ENCODE measurements around the gene POLN. TPM values are rescaled to one million over a fixed set of nuclear protein-coding genes. Genes with fewer than 3 reads are reported as not detected.
A peak's percentile ranks its signal among the peaks of the same experiment; 100 is the strongest.

Gene POLN
- total RNA-seq, 2 donors from 2014 or later: 2.8 to 2.9 TPM

DNA sequence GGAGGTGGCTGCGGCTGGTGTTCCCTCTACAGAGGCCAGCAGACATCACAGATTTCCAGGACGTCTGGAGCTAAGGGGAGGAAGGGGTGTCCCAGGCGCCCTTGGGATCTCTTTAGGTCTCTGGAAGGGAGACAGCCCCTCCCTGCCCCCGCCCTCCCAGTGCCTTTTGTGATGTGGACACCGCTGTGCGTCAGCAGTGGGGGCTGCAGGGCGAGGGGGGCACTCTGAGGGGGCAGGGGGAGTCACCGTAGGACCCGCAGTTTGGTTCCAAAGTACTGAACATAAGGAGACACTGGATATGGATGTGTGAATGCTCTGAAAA lies 45.6 kb upstream of the POLN start:
- WGBS, 2 experiments (ENCODE audit: insufficient coverage in 1 of 2, insufficient read length in 1 of 2): 90% methylated on average over 9 of the region's 9 CpGs; no CpG with 5 or more reads in 1 of the 2 experiments
- Histone ChIP-seq H3K4me3 (ENCODE audit: low read length) (no peak overlapping the region), H3K9me3 (ENCODE audit: control insufficient read depth, low read length) (no peaks in the 10 kb centered on the region), H3K27me3 (ENCODE audit: control insufficient read depth, insufficient read depth, low read length, poor library complexity, severe bottlenecking) (no peaks in the 10 kb centered on the region), H3K4me1 (ENCODE audit: control insufficient read depth, insufficient read depth, low read length) (no peaks in the 10 kb centered on the region), H3K9ac (ENCODE audit: extremely low read depth, low read length, poor library complexity, severe bottlenecking) (no peak overlapping the region), H3K36me3 (ENCODE audit: control insufficient read depth, insufficient read depth, low read length) (no peaks in the 10 kb centered on the region), H3K27ac (ENCODE audit: low read depth, low read length) (no peak overlapping the region)
- no peak for DNase-seq
- no peaks in the 10 kb centered on the region for H3K9me3 Mint-ChIP-seq
- H3K27me3 Mint-ChIP-seq (ENCODE audit: insufficient read depth): no peaks in the 10 kb centered on the region
- no peak overlapping the region for H3K4me3 Mint-ChIP-seq
- no peaks in the 10 kb centered on the region for H3K4me1 Mint-ChIP-seq
- TF ChIP-seq, protein P1, sequence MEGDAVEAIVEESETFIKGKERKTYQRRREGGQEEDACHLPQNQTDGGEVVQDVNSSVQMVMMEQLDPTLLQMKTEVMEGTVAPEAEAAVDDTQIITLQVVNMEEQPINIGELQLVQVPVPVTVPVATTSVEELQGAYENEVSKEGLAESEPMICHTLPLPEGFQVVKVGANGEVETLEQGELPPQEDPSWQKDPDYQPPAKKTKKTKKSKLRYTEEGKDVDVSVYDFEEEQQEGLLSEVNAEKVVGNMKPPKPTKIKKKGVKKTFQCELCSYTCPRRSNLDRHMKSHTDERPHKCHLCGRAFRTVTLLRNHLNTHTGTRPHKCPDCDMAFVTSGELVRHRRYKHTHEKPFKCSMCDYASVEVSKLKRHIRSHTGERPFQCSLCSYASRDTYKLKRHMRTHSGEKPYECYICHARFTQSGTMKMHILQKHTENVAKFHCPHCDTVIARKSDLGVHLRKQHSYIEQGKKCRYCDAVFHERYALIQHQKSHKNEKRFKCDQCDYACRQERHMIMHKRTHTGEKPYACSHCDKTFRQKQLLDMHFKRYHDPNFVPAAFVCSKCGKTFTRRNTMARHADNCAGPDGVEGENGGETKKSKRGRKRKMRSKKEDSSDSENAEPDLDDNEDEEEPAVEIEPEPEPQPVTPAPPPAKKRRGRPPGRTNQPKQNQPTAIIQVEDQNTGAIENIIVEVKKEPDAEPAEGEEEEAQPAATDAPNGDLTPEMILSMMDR (conservative IDR thresholded peaks at IDR 0.05): no peak
- H3K36me3 Mint-ChIP-seq (ENCODE audit: low read depth): no peaks in the 10 kb centered on the region
- H3K27ac Mint-ChIP-seq: no peak overlapping the region

DNA sequence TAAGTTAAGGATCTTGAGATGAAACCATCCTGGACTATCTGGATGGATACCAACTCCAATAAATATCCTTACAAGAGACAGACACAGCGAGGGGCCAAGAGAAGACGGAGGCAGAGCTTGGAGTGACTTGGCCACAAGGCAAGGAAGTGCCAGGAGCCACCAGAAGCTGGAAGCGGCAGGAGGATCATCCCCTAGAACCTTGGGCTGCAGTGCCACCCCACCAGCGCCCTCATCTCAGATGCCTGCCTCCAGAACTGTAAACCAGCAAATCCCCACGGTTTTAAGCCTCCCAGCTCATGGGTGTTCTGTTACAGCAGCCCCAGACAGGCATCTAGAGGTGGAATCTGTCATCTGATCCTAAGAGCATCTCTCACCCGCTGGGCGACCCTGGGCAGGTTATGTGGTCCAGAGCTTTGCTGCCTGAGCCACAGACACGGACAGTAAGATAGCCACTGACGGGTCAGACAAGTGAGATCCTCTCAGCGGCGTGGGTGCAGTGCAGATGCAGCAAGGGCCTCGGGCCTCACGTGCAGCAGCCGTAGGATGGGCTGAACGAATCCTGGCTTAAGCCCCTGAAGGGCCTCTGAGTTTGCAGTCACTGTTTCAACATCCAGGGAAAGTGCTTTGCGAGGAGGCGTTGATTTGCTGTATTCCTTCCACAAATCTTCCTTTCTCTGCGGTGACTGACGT lies 45.1 kb upstream of the POLN start:
- H3K27ac ChIP-seq (ENCODE audit: low read depth, low read length): no peak overlapping the region
- Mint-ChIP-seq H3K4me3 (no peak overlapping the region), H3K36me3 (ENCODE audit: low read depth) (no peaks in the 10 kb centered on the region), H3K27ac (no peak overlapping the region), H3K9me3 (no peaks in the 10 kb centered on the region), H3K4me1 (no peaks in the 10 kb centered on the region), H3K27me3 (ENCODE audit: insufficient read depth) (no peaks in the 10 kb centered on the region)
- WGBS, 2 experiments (ENCODE audit: insufficient coverage in 1 of 2, insufficient read length in 1 of 2): 71 to 82% methylated on average over 12 to 19 of the region's 19 CpGs
- no peaks in the 10 kb centered on the region for H3K36me3 ChIP-seq (ENCODE audit: control insufficient read depth, insufficient read depth, low read length)
- peak; percentile 52 for DNase-seq
- no peaks in the 10 kb centered on the region for H3K4me1 ChIP-seq (ENCODE audit: control insufficient read depth, insufficient read depth, low read length)
- no peaks in the 10 kb centered on the region for H3K9me3 ChIP-seq (ENCODE audit: control insufficient read depth, low read length)
- H3K9ac ChIP-seq (ENCODE audit: extremely low read depth, low read length, poor library complexity, severe bottlenecking): no peak overlapping the region
- TF ChIP-seq, protein P1 (conservative IDR thresholded peaks at IDR 0.05): no peak
- no peaks in the 10 kb centered on the region for H3K27me3 ChIP-seq (ENCODE audit: control insufficient read depth, insufficient read depth, low read length, poor library complexity, severe bottlenecking)
- no peak overlapping the region for H3K4me3 ChIP-seq (ENCODE audit: low read length)

DNA sequence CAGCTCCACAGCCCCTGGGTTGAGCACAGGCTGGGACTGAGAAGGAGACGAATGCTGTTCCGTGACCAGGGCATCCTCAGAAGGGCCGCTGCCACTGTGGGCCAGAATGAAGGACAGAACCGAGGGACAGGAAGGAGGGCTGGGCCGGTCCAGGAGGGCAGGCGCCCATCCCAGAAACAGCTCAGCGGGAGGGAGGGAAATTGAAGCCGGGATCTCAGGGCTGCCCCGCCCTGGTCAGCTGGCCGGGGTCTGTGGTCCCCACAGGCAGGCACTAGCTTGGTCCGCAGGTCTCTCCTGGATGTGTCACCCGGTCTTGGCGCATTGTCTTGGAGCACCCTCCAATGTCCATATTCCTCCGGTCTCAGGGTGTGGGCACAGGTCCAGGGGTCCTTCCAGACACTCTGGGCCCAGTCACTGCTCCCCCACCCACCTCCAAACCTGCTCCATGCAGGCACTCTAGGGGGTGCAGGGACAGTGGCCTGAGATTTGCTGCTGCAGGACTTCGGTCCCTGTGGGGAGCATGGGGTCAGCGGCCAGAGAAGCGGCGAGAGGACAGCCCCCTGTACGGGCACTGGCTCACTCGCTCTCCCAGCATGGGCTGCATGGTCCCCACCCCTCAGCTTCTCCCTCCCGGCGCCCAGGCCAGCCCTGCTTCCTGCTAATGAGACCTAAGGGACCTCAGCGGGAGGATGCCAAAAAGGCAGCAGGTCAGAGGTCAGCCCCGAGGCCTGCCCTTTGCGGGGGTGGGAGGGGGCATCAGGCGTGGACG lies 43.9 kb upstream of the POLN start:
- Histone ChIP-seq H3K36me3 (ENCODE audit: control insufficient read depth, insufficient read depth, low read length) (no peaks in the 10 kb centered on the region), H3K9ac (ENCODE audit: extremely low read depth, low read length, poor library complexity, severe bottlenecking) (no peak overlapping the region), H3K27ac (ENCODE audit: low read depth, low read length) (no peak overlapping the region), H3K27me3 (ENCODE audit: control insufficient read depth, insufficient read depth, low read length, poor library complexity, severe bottlenecking) (no peaks in the 10 kb centered on the region), H3K4me3 (ENCODE audit: low read length) (no peak overlapping the region), H3K4me1 (ENCODE audit: control insufficient read depth, insufficient read depth, low read length) (no peaks in the 10 kb centered on the region), H3K9me3 (ENCODE audit: control insufficient read depth, low read length) (no peaks in the 10 kb centered on the region)
- TF ChIP-seq, protein P1 (conservative IDR thresholded peaks at IDR 0.05): no peak
- no peak for DNase-seq
- 90 to 91% methylated on average over 14 to 27 of the region's 27 CpGs for WGBS, 2 experiments (ENCODE audit: insufficient coverage in 1 of 2, insufficient read length in 1 of 2)
- H3K27me3 Mint-ChIP-seq (ENCODE audit: insufficient read depth): no peaks in the 10 kb centered on the region
- H3K27ac Mint-ChIP-seq: no peak overlapping the region
- H3K36me3 Mint-ChIP-seq (ENCODE audit: low read depth): no peaks in the 10 kb centered on the region
- no peaks in the 10 kb centered on the region for H3K4me1 Mint-ChIP-seq
- no peak overlapping the region for H3K4me3 Mint-ChIP-seq
- H3K9me3 Mint-ChIP-seq: no peaks in the 10 kb centered on the region

Measured in endodermal cell (in vitro differentiated cells).